ENCODE measurements around the gene VPS9D1.

DNA sequence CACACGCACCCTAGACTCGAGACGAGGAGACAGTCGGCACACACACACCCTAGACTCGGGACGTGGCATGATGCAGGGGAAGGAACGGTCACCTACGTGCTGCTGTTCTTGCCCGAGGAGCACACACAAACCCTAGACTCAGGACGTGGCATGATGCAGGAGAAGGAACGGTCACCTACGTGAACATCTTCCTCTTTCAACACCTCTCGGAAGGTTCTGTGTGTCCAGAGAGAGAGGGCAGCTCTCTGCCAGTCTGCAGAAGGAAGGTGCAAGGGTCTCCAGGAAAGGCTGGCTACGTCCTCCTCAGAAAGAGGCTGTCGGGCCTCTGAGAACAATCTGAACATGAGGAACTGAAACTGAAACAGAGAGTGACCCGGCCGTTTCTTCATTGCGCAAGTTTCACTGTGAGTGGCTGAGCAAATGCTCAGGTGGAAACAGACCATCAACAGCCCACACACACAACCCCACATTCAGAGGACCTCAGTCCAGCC, 44.1 kb upstream of the VPS9D1 start:
- TF ChIP-seq, protein P1, sequence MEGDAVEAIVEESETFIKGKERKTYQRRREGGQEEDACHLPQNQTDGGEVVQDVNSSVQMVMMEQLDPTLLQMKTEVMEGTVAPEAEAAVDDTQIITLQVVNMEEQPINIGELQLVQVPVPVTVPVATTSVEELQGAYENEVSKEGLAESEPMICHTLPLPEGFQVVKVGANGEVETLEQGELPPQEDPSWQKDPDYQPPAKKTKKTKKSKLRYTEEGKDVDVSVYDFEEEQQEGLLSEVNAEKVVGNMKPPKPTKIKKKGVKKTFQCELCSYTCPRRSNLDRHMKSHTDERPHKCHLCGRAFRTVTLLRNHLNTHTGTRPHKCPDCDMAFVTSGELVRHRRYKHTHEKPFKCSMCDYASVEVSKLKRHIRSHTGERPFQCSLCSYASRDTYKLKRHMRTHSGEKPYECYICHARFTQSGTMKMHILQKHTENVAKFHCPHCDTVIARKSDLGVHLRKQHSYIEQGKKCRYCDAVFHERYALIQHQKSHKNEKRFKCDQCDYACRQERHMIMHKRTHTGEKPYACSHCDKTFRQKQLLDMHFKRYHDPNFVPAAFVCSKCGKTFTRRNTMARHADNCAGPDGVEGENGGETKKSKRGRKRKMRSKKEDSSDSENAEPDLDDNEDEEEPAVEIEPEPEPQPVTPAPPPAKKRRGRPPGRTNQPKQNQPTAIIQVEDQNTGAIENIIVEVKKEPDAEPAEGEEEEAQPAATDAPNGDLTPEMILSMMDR (IDR thresholded peaks at IDR 0.05; ENCODE audit: low read length) = no peak
- no peak for TF ChIP-seq EZH2 (IDR thresholded peaks at IDR 0.05; ENCODE audit: borderline replicate concordance, low read length)

Data from OCI-LY1 (cell line).